ENCODE data around the gene ADSS2.

Gene ADSS2

DNA sequence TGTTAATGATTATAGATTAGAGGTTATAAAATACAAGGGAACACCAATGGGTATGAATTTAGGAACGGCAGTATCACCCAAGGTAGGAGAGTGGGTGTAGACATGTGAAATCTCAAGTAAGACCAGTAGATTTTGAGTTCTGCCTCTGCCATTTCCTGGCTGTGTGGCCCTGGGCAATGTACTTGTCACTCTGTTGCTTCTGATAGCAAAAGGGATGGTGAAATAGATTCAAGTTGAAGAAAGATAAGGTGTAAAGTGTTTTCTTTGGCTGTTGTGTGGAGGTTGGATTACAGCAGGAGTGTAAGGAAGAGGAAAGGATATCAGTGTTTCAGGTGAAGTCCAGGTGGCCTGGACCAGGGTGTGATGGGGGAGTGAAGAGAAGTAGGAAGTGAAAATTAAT is 64.3 kb downstream of the ADSS2 start:
- Histone ChIP-seq H3K4me1 (no peaks in the 10 kb centered on the region), H3K4me3 (ENCODE audit: low read depth, low read length) (no peak overlapping the region)
- TF ChIP-seq CTCF (IDR thresholded peaks at IDR 0.05; ENCODE audit: low read depth, low read length), result no peak

GRCh38 chr1:244386595-244386994 is 65.1 kb downstream of the ADSS2 start:
- TF ChIP-seq CTCF (IDR thresholded peaks at IDR 0.05; ENCODE audit: low read depth, low read length), result no peak
- no peaks in the 10 kb centered on the region for H3K4me1 ChIP-seq

More for the DNA sequence above, 64.3 kb downstream of the ADSS2 start:
- DNase-seq, result no peak
- Histone ChIP-seq H3K27me3 (no peaks in the 10 kb centered on the region), H3K36me3 (no peaks in the 10 kb centered on the region), H3K9me3 (no peaks in the 10 kb centered on the region)

GRCh38 chr1:244384066-244384465 is 67.6 kb downstream of the ADSS2 start:
- no peaks in the 10 kb centered on the region for H3K9me3 ChIP-seq
- H3K4me3 ChIP-seq (ENCODE audit: low read depth, low read length), result no peak overlapping the region
- H3K36me3 ChIP-seq, result no peaks in the 10 kb centered on the region
- TF ChIP-seq CTCF (IDR thresholded peaks at IDR 0.05; ENCODE audit: low read depth, low read length), result no peak
- H3K27me3 ChIP-seq, result no peaks in the 10 kb centered on the region
- no peak for DNase-seq
- H3K4me1 ChIP-seq, result no peaks in the 10 kb centered on the region

More at GRCh38 chr1:244386595-244386994, 65.1 kb downstream of the ADSS2 start:
- Histone ChIP-seq H3K27me3 (no peaks in the 10 kb centered on the region), H3K4me3 (ENCODE audit: low read depth, low read length) (no peak overlapping the region), H3K9me3 (no peaks in the 10 kb centered on the region), H3K36me3 (no peaks in the 10 kb centered on the region)
- no peak for DNase-seq

GRCh38 chr1:244383278-244383884 is 68.3 kb downstream of the ADSS2 start:
- H3K4me3 ChIP-seq (ENCODE audit: low read depth, low read length), result no peak overlapping the region
- no peaks in the 10 kb centered on the region for H3K9me3 ChIP-seq
- no peaks in the 10 kb centered on the region for H3K27me3 ChIP-seq
- H3K36me3 ChIP-seq, result no peaks in the 10 kb centered on the region
- TF ChIP-seq CTCF (IDR thresholded peaks at IDR 0.05; ENCODE audit: low read depth, low read length), result no peak
- no peaks in the 10 kb centered on the region for H3K4me1 ChIP-seq
- no peak for DNase-seq

GRCh38 chr1:244381878-244382565 is 69.7 kb downstream of the ADSS2 start:
- H3K36me3 ChIP-seq, result no peaks in the 10 kb centered on the region
- no peak for DNase-seq
- H3K4me3 ChIP-seq (ENCODE audit: low read depth, low read length), result no peak overlapping the region
- TF ChIP-seq CTCF (IDR thresholded peaks at IDR 0.05; ENCODE audit: low read depth, low read length), result no peak
- H3K27me3 ChIP-seq, result no peaks in the 10 kb centered on the region
- no peaks in the 10 kb centered on the region for H3K9me3 ChIP-seq
- H3K4me1 ChIP-seq, result no peaks in the 10 kb centered on the region

- Histone ChIP-seq H3K27me3 (no peaks in the 10 kb centered on the region), H3K4me3 (ENCODE audit: low read depth, low read length) (no peak overlapping the region)
Measured at GRCh38 chr1:244376126-244376525, 75.6 kb downstream of the ADSS2 start.

More at GRCh38 chr1:244376126-244376525, 75.6 kb downstream of the ADSS2 start:
- no peak for TF ChIP-seq CTCF (IDR thresholded peaks at IDR 0.05; ENCODE audit: low read depth, low read length)
- no peaks in the 10 kb centered on the region for H3K4me1 ChIP-seq
- DNase-seq, result no peak
- H3K9me3 ChIP-seq, result no peaks in the 10 kb centered on the region
- no peaks in the 10 kb centered on the region for H3K36me3 ChIP-seq
